Upper lobe of left lung (tissue), 6 donors: ENCODE results near the gene RUNX1. TPM values are rescaled to one million over a fixed set of nuclear protein-coding genes. Genes with fewer than 3 reads are reported as not detected.

Experiments used
- ATAC-seq, 2 donors: fragments of 200-7000 bp; cut with Tn5 transposase; one replicate each; pipeline ENCODE4 v1.9.1; 2022; ENCODE audit warnings: mild to moderate bottlenecking in 2 of 2, moderate library complexity in 2 of 2; ENCODE audit not compliant: low FRiP score in 2 of 2
- DNase-seq, 2 donors: peaks; one replicate each; pipeline ENCODE4 v3.0.0-alpha.2; 2019 to 2020
- H3K27ac ChIP-seq, 4 donors: fragments of 200-600 bp; sonication (generic); one replicate each; pipeline ENCODE4 v1.5.1; 2016 to 2019
- H3K27me3 ChIP-seq, 4 donors: fragments of 200-600 bp; sonication (generic); one replicate each; pipeline ENCODE4 v1.5.1; 2017 to 2019
- H3K36me3 ChIP-seq, 4 donors: fragments of 200-600 bp; sonication (generic); one replicate each; pipeline ENCODE4 v1.5.1; 2016 to 2019
- H3K4me1 ChIP-seq, 4 donors: fragments of 200-600 bp; sonication (generic); one replicate each; pipeline ENCODE4 v1.5.1; 2018 to 2019
- H3K4me3 ChIP-seq, 4 donors: fragments of 200-600 bp; sonication (generic); one replicate each; pipeline ENCODE4 v1.5.1; 2017 to 2019; ENCODE audit warnings: mild to moderate bottlenecking in 2 of 4, moderate library complexity in 1 of 4
- H3K9me3 ChIP-seq, 4 donors: fragments of 200-600 bp; sonication (generic); one replicate each; pipeline ENCODE4 v1.5.1; 2018 to 2019
- CTCF ChIP-seq, 6 experiments: fragments of 450-650 bp in 4 of 6; fragments of 200-600 bp in 2 of 6; sonication (generic) in 2 of 6; IDR thresholded peaks; one replicate each; pipeline ENCODE4 v1.5.1; 2016 to 2019; ENCODE audit warnings: antibody characterized with exemption in 6 of 6
- EP300 ChIP-seq, 4 donors: sonication (generic); formaldehyde crosslinking; IDR thresholded peaks; one replicate each; pipeline ENCODE4 v1.5.1; 2017; ENCODE audit warnings: antibody characterized with exemption in 4 of 4, control low read depth in 2 of 4
- POLR2A ChIP-seq, 4 donors: fragments of 450-650 bp; IDR thresholded peaks; one replicate each; pipeline ENCODE4 v1.5.1; 2016 to 2017; ENCODE audit warnings: antibody characterized with exemption in 4 of 4, mild to moderate bottlenecking in 2 of 4
- POLR2AphosphoS5 ChIP-seq, 2 donors: sonication (generic); formaldehyde crosslinking; IDR thresholded peaks; one replicate each; pipeline ENCODE4 v1.5.1; 2017; ENCODE audit warnings: antibody characterized with exemption in 2 of 2
- WGBS, 2 donors: methylation state at CpG; one replicate each; pipeline ENCODE4 v1.1.5; 2017 to 2018; 5-methylcytosine and 5-hydroxymethylcytosine counted together
- total RNA-seq, 6 donors: library from RNA; depleted of rRNA in 4 of 6; stranded (reverse); fragments of >200 nt in 4 of 6; gene quantifications; one replicate each; pipeline versions ENCODE4 v1.1.0 to v1.2.1, GENCODE V29; 2016 to 2021
- donor health status: DM: no; HTN: no; CAD: no; lungs with moderate emphysema.
- donor health status: DM: no; HTN: yes; CAD: no; lungs with severe emphysema.

RUNX1 gene
- total RNA-seq, 6 donors from 2014 or later: 62.2 to 252 (median 98.2) TPM

- DNase-seq (peak in 1 of 2 donors; percentile 86), ATAC-seq (peak; percentile 8 to 68)
- TF ChIP-seq POLR2AphosphoS5 (IDR thresholded peaks at IDR 0.05) (peak; percentile 4 to 73), CTCF (IDR thresholded peaks at IDR 0.05) (no peak), EP300 (IDR thresholded peaks at IDR 0.05) (peak in 1 of 4 donors; percentile 28), POLR2A (IDR thresholded peaks at IDR 0.05) (peak in 2 of 4 donors; percentile 13 to 22)
- Histone ChIP-seq H3K9me3 (no peaks in the 10 kb centered on the region), H3K36me3 (peaks cover 11 to 61% (median 24%) of the 10 kb centered on the region in 4 donors), H3K27ac (peak overlapping the region; percentile 64 to 82 (median 75)), H3K4me3 (no peak overlapping the region), H3K27me3 (no peaks in the 10 kb centered on the region), H3K4me1 (peaks cover 26 to 53% (median 40%) of the 10 kb centered on the region in 4 donors)
- 47 to 63% methylated on average over 6 to 20 of the region's 20 CpGs for WGBS, 2 donors
These were observed 183.5 kb downstream of the RUNX1 start for GRCh38 chr21:34865400-34866241.

GRCh38 chr21:34864370-34865149 is 184.5 kb downstream of the RUNX1 start:
- H3K27ac ChIP-seq: peak overlapping the region; percentile 74 to 84 (median 79)
- H3K36me3 ChIP-seq: peaks cover 11 to 55% (median 20%) of the 10 kb centered on the region in 4 donors
- ATAC-seq: no peak
- H3K4me3 ChIP-seq: no peak overlapping the region
- peaks cover 26 to 43% (median 32%) of the 10 kb centered on the region in 4 donors for H3K4me1 ChIP-seq
- TF ChIP-seq CTCF (IDR thresholded peaks at IDR 0.05) (no peak), POLR2A (IDR thresholded peaks at IDR 0.05) (no peak)
- H3K27me3 ChIP-seq: no peaks in the 10 kb centered on the region
- H3K9me3 ChIP-seq: no peaks in the 10 kb centered on the region
- 62 to 80% methylated on average over 5 to 8 of the region's 8 CpGs for WGBS, 2 donors
- no peak for DNase-seq

GRCh38 chr21:34862951-34863350 is 186.2 kb downstream of the RUNX1 start:
- 95 to 96% methylated on average over 3 of the region's 3 CpGs for WGBS, 2 donors
- Histone ChIP-seq H3K27me3 (no peaks in the 10 kb centered on the region), H3K9me3 (no peaks in the 10 kb centered on the region), H3K4me3 (no peak overlapping the region), H3K36me3 (peaks cover 20 to 56% (median 27%) of the 10 kb centered on the region in 4 donors), H3K27ac (no peak overlapping the region), H3K4me1 (peaks cover 26 to 36% (median 29%) of the 10 kb centered on the region in 4 donors)
- TF ChIP-seq EP300 (IDR thresholded peaks at IDR 0.05): no peak
- no peak for TF ChIP-seq POLR2AphosphoS5 (IDR thresholded peaks at IDR 0.05)
- no peak for TF ChIP-seq CTCF (IDR thresholded peaks at IDR 0.05)
- no peak for TF ChIP-seq POLR2A (IDR thresholded peaks at IDR 0.05)
- no peak for DNase-seq
- ATAC-seq: no peak

- 94% methylated on average over 4 of the region's 4 CpGs for WGBS, 2 donors
- Histone ChIP-seq H3K36me3 (peaks cover 30 to 64% (median 41%) of the 10 kb centered on the region in 4 donors), H3K4me1 (peaks cover 15 to 26% (median 22%) of the 10 kb centered on the region in 4 donors), H3K27ac (no peak overlapping the region), H3K4me3 (no peak overlapping the region), H3K27me3 (no peaks in the 10 kb centered on the region), H3K9me3 (no peaks in the 10 kb centered on the region)
- DNase-seq (no peak), ATAC-seq (no peak)
- no peak for TF ChIP-seq EP300 (IDR thresholded peaks at IDR 0.05)
- TF ChIP-seq POLR2AphosphoS5 (IDR thresholded peaks at IDR 0.05): no peak
- no peak for TF ChIP-seq POLR2A (IDR thresholded peaks at IDR 0.05)
- no peak for TF ChIP-seq CTCF (IDR thresholded peaks at IDR 0.05)
These were observed 187.8 kb downstream of the RUNX1 start for GRCh38 chr21:34861258-34861657.
